Measurements from ENCODE around the gene NBAS.
"Not testable (repeated sequence)": the region's sequence is repeated elsewhere in the genome, so short reads cannot be mapped to it uniquely, and the experiment has no call there.

Gene NBAS

DNA sequence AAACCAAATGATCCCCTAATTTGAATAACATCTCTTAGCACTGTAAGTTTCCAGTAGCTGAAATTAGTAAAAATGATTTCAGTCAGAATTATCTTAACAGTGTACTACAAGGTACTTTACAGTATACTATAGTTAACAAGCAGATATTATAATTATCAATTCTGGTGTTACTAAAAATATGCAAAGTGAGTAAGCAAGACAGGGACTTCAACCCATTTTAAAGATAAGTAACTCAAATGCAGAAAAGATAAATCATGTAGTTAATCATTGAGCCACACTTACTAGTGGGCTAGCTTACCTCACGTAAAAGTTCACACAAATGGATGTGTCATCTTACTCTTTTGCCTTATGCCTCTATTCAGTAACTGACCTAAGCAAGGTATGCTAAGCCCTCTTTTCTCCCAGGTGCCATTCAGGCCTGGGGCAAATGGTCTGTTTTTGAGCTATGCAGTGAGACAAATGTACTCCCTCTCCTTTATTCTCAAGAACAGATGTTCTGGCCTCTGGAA, 101.0 kb downstream of the NBAS start:
- DNase-seq (ENCODE audit: low spot score), result no peak

GRCh38 chr2:15458277-15458676, 102.9 kb downstream of the NBAS start:
- no peak for DNase-seq (ENCODE audit: low spot score)

GRCh38 chr2:15457868-15458267, 103.3 kb downstream of the NBAS start:
- no peak for DNase-seq (ENCODE audit: low spot score)

DNA sequence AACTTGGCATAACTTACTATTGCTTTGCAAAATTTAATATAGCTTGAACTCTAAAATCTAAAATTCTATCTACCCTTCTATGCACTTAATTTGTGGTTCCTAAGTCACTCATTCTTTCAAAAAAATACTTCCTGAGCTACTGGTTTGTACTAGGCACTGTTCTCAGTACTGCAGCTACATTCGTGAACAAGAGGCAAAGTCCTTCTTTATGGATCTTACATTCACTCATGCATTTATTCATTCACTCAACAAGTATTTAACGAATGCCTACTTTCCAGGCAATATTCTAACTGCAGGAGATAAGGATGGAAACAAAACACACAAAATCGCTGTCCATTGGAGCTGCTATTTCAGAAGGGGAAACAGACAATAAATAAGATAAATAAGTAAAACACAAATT, 104.8 kb downstream of the NBAS start:
- DNase-seq (ENCODE audit: low spot score), result no peak

DNA sequence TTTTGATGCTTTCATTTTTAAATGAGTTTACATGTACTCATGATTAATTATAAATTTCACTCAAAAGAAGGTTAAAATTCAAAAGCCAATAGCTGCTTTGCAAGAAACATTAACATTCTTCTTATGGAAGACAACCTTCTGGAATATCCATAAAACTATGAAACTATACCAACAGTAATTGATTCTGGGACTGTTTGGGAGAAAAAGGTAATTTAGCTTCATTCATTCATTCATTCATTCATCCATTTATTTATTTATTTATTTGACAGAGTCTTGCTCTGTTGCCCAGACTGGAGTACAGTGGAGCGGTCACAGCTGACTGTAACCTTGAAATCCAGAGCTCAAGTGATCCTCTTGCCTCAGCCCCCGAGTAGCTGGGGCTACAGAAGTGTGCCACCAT, 110.3 kb downstream of the NBAS start:
- no peak for DNase-seq (ENCODE audit: low spot score)

DNA sequence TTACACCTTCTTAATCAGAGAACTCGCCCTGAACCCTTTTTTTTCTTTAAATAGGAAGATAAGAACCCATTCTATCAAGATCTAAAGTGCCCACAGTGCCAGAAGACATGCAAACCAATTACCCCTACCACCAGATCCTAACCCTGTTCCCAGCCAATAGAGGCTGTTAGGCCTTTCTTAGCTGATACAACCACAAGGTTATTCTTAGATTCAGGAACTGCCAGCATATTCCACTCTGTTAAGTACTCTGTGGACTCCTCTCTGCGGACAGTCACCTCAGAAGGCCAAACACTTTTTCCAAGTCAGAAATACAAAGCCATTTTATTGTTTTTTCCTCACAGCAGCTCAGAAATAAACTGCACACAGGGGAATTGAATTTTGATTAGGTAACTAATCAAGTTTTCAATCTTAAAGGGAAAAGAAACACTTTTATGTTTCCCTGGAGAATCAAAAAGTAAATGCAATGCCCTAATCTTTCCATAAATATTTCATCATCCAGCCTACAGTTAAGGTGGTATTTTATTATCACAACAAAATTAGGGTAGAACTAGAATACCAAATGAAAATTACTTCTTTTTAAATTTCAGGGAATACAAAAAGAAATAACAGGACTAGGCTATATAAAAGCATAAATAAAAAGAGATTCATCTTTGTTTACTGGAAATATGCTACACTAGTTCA, 111.4 kb downstream of the NBAS start:
- DNase-seq (ENCODE audit: low spot score), result no peak

DNA sequence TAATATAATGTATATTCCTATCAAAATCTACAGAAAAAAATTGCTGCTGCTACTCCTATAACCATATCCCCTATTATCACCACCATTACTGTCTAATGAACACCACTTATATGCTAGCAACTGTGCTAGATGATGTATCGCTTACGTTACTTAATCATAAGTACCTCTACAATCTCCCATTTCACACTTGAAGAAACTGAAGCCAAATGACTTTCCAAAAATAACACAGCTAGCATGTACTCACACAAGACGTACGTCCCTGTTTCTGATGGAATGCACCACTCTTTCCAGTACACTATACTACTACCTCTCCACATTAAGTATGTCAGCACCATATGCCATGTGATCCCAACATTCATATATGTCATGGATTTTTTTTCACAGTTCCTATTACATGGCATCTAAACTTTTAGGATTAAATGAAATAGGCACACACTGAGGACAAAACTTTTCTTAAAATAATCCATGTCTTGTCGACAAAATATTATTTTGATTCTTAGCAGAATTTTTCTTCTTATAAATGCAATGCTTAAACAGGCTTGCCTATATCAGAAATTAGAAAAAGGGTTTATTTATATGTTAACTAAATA, 112.8 kb downstream of the NBAS start:
- DNase-seq (ENCODE audit: low spot score), result no peak

DNA sequence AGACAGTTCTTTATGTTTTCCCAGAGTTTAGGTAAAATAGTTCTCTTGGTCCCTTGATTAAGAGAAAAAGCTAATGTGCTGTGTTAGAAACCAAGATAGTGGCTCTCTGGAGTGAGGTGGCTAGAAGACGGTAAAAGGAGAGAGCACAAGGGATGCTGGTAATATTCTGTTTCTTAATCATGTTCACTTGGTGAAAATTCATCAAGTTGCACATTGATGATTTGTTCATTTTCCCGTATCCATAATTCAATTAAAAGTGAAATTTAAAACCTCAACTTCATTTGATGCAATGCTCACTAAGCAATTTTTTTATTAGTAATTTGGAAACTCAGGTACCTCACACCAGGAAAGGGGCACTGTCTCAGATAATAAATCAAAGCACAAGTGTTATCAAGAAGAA, 113.8 kb downstream of the NBAS start:
- no peak for DNase-seq (ENCODE audit: low spot score)

DNA sequence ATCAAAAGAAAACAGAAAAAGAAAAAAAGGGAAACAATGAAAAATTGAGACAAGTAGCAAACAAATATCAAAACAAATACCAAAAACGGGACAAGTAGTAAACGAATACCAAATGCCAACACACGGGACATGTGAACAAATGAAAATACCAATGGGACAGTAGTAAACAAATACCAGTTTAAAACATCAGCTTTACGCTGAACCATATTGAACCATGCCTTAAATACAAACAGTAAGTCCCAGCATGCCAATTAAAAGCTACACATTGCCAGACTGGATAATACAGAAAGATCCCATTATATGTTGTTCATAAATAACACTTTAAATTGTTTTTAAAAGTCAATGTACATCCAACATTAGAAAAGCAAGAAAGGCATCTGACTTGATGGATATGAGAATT, 114.2 kb downstream of the NBAS start:
- DNase-seq (ENCODE audit: low spot score), result no peak

DNA sequence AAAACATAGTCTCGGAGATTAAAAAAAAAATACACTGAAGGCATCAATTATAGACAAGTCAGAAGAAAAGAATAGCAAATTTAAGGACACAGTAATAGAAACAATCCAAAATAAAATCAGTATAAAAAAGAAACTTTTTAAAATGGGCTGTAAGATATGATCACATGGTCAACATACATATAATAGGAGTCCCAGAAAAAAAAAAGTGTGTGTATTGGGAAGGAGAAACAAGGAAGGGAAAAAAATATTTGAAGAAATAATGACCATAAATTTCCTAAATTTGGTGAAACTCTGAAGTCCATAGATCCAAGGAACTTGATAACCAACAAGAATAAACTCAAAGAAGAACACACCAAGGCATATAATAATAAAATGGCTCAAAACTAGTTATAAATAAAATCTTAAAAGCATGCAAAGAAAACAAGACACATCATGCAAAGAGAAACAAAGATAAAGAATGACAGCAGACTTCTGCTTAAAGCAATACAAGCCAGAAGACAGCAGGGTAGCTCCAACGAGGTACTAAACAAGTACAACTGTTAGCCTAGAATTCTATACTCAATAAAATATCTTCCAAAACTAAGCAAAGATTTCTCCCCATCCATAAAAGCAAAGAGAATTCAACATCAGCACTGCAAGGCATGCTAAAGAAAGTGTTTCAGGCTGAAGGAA, 115.1 kb downstream of the NBAS start:
- no peak for DNase-seq (ENCODE audit: low spot score)

- not testable (repeated sequence) for DNase-seq (ENCODE audit: low spot score)
Measured at GRCh38 chr2:15439768-15440524, 121.2 kb downstream of the NBAS start.

DNA sequence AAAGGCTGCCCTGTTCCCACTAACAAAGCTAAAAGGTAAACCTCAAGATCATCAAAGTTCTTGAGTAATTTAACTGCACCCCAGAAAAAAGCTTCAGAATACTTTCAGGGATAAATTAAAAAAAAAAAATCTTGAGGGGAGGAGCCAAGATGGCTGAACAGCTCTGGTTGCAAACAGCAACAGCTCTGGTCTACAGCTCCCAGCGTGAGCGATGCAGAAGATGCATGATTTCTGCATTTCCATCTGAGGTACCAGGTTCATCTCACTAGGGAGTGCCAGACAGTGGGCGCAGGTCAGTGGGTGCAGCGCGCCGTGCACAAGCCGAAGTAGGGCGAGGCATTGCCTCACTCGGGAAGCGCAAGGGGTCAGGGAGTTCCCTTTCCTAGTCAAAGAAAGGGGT, 121.8 kb downstream of the NBAS start:
- DNase-seq (ENCODE audit: low spot score), result not testable (repeated sequence)

GRCh38 chr2:15436195-15436594, 124.9 kb downstream of the NBAS start:
- no peak for DNase-seq (ENCODE audit: low spot score)

DNA sequence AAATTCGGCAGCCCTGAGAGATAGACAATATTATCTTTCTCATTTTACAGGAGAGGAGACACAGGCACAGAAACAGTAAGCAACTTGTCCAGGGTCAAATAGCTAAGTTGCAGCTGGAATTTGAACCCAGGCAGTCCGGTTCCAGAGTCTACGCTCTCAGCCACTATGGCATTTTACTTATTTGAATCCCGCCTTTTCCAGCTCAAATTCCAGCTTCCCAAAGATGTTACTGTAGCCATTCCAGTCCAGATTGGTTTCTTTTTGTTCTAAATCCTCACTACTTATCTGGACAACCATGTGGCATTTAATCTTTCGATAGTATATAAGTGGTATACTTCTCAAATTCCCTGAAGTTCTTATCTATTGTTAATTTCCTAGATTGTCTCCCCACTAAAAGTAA, 125.7 kb downstream of the NBAS start:
- DNase-seq (ENCODE audit: low spot score), result no peak

DNA sequence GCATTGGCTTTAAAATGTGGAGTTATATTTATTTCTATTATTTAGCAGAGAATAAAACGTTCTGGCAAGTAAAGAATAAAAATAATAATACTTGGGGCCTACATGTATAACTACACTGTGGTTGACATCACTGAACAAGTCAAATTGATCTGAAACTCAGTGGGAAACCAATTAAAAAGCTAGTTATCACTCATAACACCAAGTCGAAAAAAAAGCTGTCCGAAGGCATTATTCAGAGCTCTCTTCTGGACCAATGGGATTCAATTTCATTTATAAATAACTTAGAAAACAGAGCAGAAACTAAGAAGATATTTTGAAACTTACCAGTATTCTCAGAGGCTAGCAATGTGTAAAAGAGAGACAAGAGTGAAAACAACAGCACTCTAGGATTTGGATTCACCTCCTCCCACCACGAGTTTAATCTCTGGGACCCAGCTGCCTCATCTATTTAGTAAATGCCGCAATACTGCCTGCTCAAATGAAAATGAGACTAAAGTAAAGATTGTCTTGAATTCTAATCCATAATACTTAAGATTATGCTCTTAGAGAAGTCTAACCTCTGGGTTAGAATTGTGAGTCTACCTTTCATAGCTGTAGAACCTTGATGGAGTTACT, 128.4 kb downstream of the NBAS start:
- DNase-seq (ENCODE audit: low spot score), result no peak

GRCh38 chr2:15429032-15429431, 132.1 kb downstream of the NBAS start:
- DNase-seq (ENCODE audit: low spot score), result no peak

DNA sequence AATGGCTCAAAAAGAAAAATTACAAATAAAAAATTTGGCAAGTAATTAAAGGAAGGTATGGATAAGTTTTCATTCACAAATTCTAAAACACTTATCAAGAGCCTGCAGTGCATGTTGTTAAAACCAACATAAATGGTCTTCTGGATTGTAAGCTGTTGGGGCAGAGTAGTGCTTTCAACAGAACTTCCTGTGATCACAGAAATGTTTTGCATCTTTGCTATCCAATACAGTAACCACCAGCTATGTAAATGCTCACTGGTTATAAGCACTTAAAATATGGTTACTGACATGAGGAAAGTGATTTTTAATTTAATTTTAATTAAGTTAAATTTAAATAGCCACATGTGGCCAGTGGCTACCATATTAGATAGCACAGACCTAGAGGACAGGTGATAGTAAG, 133.1 kb downstream of the NBAS start:
- DNase-seq (ENCODE audit: low spot score), result no peak

DNA sequence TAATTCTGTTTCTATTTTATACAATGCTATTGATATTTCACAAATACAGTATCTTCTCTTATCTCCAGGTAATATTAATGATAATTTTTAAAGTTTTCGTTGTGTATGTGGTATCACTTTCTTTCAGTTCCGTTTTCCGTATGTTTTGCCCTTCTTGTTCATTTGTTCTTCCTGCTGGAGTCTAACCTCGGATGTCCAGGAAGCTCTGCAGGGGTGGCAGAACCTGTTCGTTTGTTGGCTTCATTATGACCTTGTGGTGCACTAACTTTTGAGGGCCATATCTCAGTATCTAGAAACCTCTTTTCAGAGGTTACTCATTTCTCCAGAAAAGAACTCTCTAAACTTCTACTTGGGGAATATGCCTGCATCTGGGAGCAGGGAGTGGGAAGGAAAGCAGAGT, 134.5 kb downstream of the NBAS start:
- no peak for DNase-seq (ENCODE audit: low spot score)

DNA sequence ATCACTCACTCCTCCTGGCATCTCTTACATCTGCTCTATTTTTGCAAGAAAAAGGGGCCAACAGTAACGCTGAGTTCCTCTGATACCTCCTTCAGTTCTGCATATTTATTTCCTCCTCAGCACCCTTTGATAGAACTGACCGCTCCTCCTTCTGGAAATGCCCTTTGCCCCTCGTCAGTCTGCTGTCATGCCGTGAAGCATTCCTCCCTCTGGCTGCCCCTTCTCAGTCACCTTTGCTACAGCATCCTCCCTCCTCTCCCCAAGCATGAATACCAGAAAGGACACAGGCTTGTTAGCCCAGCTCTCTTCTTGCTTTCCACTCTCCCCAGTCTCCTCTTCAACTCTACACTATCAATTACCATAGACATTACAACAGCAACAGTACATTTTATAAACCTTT, 135.4 kb downstream of the NBAS start:
- DNase-seq (ENCODE audit: low spot score), result no peak

- DNase-seq (ENCODE audit: low spot score), result no peak
Measured at GRCh38 chr2:15421753-15422152, 139.4 kb downstream of the NBAS start.

- DNase-seq (ENCODE audit: low spot score), result no peak
Measured at GRCh38 chr2:15415748-15416147, 145.4 kb downstream of the NBAS start.

DNA sequence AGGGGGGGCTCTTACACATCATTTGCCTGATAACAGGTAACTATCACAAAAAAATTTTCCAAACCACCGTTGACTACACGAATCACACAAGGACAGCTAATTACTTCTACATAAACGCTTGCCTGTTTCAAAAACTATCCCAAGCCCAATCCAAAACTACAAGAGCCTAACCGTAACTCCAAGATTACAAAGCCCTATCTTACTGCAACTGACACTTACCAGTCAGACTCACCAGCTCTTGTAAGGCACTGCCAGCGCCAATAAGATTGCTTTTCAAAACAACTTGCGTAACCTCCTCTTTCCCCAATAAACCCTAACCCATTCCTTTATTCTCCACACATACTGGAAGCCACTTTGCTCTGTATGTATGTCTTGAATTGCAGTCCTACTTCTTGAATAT, 148.4 kb downstream of the NBAS start:
- DNase-seq (ENCODE audit: low spot score), result no peak
